Anterior cingulate cortex (tissue), 58 donors: ENCODE results near the gene FSTL5.
A peak's percentile ranks its signal among the peaks of the same experiment; 100 is the strongest.
"Not testable (repeated sequence)": the region's sequence is repeated elsewhere in the genome, so short reads cannot be mapped to it uniquely, and the experiment has no call there.

Experiments used
- DNase-seq, 58 donors: peaks; one replicate each; lab custom pipeline; 2025; lab: John Stamatoyannopoulos, UW

FSTL5 gene

DNA sequence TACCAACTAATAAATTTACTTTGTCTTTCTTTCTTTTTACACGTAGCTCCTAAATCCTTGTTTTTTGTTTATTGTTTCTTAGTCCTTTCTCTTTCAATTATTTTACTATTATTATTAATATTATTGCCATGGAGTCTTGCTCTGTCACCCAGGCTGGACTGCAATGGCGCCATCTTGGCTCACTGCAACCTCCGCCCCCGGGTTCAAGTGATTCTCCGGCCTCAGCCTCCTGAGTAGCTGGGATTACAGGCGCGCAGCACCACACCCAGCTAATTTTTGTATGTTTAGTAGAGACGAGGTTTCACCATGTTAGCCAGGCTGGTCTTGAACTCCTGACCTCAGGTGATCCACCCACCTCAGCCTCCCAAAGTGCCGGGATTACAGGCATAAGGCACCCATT lies 405.4 kb downstream of the FSTL5 start:
- DNase-seq, result not testable (repeated sequence)

DNA sequence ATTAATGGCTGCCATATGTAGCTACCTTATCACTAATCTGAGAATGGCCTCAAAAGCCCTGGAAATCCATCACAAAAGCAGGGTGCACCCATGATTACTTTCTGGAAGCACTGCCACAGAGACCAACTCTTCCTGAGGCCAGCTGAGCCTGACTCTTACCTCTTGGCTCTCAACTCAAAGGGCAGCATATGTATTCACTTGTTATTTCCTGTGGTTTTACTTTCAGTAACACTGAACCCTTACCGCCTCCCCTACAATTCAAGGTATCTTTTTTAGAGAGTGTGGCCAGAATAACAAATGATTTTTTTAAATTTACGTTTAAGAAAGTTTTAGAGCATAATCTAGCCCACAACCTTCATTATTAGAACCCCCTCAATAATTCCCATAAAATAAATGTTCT lies 434.9 kb downstream of the FSTL5 start:
- no peak for DNase-seq

DNA sequence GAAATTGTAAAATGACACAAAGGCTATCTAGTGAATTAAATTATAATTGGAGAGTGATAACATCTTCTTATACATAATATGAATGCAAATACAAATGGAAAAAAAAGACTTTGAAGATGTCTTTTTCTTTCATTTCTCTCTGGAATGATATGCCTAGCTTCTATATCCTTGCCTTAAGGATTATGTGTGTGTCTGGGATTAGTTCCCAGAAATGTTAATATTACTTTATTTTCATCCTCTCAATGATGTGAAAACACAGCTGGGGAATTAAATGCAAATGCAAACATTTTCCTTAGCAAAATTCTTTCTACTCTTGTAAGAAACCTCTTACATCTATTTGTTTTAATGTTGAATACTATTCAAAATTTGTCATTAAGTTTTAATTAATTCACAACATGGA lies 441.9 kb downstream of the FSTL5 start:
- DNase-seq, result no peak

GRCh38 chr4:161717084-161717483 lies 446.7 kb downstream of the FSTL5 start:
- DNase-seq, result no peak

DNA sequence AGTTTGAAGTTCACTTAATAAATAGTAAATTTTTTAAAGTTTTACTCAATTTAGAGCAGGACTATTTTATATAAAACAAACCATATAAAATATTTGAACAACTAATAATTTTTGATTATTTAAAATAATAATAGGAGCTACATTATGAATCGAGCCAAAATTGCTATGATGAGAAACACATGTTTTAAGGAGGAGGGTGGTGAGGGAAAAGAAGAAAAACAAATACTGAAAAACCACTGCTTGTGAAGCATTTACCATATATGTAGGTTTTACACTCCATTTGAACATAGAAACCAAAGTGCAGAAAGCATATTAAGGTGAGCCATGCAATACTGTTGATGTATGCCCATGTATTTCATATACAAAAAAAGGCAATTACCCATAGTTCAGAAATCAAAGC lies 448.9 kb downstream of the FSTL5 start:
- no peak for DNase-seq

GRCh38 chr4:161714022-161714751 lies 449.6 kb downstream of the FSTL5 start:
- DNase-seq, result no peak

GRCh38 chr4:161704653-161705052 lies 459.1 kb downstream of the FSTL5 start:
- no peak for DNase-seq

- no peak for DNase-seq
Observed at GRCh38 chr4:161704040-161704439, 459.8 kb downstream of the FSTL5 start.

GRCh38 chr4:161702287-161702686 lies 461.5 kb downstream of the FSTL5 start:
- DNase-seq, result no peak

- DNase-seq, result no peak
Observed at GRCh38 chr4:161696944-161697343, 466.9 kb downstream of the FSTL5 start.

GRCh38 chr4:161680146-161680545 lies 483.7 kb downstream of the FSTL5 start:
- no peak for DNase-seq

GRCh38 chr4:161664740-161665139 lies 499.1 kb downstream of the FSTL5 start:
- DNase-seq, result no peak

GRCh38 chr4:161663844-161664243 lies 500.0 kb downstream of the FSTL5 start:
- no peak for DNase-seq

- DNase-seq, result no peak
Observed at GRCh38 chr4:161658676-161659075, 505.1 kb downstream of the FSTL5 start.

GRCh38 chr4:161657616-161658015 lies 506.2 kb downstream of the FSTL5 start:
- no peak for DNase-seq

DNA sequence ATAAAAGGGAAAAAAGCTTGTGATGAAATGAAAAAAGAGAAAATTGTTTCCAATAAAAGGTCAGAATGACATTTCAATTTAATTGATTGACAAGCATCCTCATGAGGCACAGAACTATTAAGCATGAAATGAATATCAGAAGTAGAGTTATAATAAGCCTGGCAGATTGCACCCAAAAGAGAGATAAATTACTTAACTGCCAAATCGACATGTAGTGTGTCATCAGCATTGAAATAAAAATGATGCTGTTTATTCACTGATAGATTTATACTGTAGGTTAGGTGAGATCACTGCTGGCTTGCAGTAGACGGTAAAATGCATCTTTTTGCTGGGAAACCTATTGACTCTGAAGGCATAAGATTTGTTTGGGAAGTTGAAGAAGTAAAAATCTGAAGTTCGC lies 507.2 kb downstream of the FSTL5 start:
- DNase-seq, result no peak

- no peak for DNase-seq
Observed at GRCh38 chr4:161655148-161655547, 508.7 kb downstream of the FSTL5 start.

GRCh38 chr4:161653697-161654096 lies 510.1 kb downstream of the FSTL5 start:
- DNase-seq, result no peak

DNA sequence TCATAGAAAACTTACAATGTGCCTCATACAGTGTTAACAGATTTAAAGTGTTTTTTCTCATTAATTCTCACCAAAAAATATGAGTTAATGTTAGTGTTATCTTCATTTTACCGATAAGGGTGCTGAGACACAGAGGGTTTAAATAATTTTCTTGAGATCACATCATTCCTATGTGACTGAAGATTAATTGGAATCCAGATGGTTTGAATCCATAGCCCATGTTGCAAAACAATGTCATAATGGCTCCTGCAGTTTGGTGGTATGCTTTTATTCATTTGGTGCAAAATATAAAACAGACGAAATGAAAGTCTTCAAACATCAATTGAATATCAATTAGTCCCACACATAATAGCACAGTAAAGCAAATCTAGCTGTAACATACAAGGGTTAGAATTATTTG lies 512.2 kb downstream of the FSTL5 start:
- DNase-seq, result no peak

DNA sequence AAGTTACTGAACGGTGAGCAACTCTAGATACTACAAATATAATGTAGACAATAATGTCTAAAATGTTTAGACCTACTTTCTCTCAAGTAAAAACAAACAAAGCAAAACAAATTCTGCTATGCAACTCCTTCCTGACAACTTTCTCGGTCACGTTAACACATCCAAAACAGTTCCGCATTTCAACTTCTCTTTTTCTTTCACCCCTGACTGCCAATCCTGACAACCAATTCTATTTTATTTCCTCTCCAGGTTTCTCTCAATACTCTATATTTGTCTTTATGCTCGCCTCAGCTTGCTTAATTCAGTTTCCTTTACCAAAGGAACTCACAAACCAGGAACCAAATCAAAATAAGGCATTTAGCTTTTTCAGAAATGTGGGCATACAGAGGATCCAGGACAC lies 513.0 kb downstream of the FSTL5 start:
- DNase-seq, result peak in 1 of 58 donors; percentile 12

DNA sequence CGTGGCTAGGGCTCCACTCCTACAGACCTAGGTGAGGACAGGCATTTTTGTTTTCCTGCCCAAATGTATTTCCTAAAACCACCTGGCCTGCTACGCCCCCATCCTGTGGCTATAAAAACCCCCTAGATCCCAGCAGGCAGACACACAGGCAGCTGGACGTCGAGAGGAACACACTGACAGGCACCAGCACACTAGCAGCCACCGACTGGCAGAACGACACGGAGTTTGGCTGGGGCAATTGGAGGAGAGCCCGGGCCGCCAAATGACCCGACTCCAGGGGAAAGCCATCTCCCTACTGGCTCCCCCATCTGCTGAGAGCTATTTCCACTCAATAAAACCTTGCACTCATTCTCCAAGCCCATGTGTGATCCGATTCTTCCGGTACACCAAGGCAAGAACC lies 516.0 kb downstream of the FSTL5 start:
- DNase-seq, result no peak

DNA sequence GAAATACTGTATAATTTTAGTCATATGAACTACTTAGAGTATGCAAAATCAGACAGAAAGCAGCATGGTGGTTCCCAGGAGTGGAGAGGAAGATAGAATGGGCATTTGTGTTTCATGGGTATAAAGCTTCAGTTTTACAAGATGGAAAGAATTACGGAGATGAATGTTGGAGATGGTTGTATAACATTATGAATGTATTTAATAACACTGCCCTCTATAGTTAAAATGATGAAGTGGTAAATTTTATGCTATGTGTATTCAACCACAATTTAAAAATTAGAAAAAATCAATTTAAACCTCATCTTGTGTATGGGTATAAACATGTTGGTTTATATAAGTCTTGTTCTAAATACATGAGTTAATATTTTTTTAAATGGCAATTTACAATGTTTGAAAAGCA lies 521.1 kb downstream of the FSTL5 start:
- no peak for DNase-seq
